Bronchial epithelial cell (primary cell): ENCODE measurements around the gene SHB. TPM values are rescaled to one million over a fixed set of nuclear protein-coding genes. Genes with fewer than 3 reads are reported as not detected.
A peak's percentile ranks its signal among the peaks of the same experiment; 100 is the strongest.

ENCODE experiments used
- DNase-seq: peaks from one replicate; pipeline ENCODE4 v3.0.0-alpha.2; 2010; ENCODE audit warnings: low read depth
- FAIRE-seq: peaks from 2 replicates; lab custom pipeline; 2011; peaks lifted over from hg19 to GRCh38; lab: Jason Lieb, UNC
- H3K27me3 ChIP-seq: 2 replicates; pipeline ENCODE4 v1.5.1; 2011; ENCODE audit warnings: low read length; ENCODE audit not compliant: control insufficient read depth, insufficient read depth
- H3K36me3 ChIP-seq: 2 replicates; pipeline ENCODE4 v1.5.1; 2011; ENCODE audit warnings: low read length; ENCODE audit not compliant: control insufficient read depth, insufficient read depth
- H3K4me3 ChIP-seq: 2 replicates; pipeline ENCODE4 v1.5.1; 2011; ENCODE audit warnings: mild to moderate bottlenecking, low read depth, low read length, control low read depth
- CTCF ChIP-seq: IDR thresholded peaks from 2 replicates; pipeline ENCODE4 v1.5.1; 2011; ENCODE audit warnings: mild to moderate bottlenecking, moderate library complexity, low read length, control low read depth, inconsistent platforms; ENCODE audit not compliant: insufficient read depth, severe bottlenecking
- total RNA-seq: library from RNA; depleted of rRNA; stranded (reverse); fragments of >200 nt; gene quantifications from 2 replicates; pipeline ENCODE4 v1.2.1, GENCODE V29; 2014

SHB gene
- total RNA-seq, 1 donor from 2014 or later = 14.5 TPM

- no peak for TF ChIP-seq CTCF
- no peak for DNase-seq
- Histone ChIP-seq H3K36me3 (peaks cover 5% of the 10 kb centered on the region), H3K4me3 (no peak overlapping the region), H3K27me3 (no peaks in the 10 kb centered on the region)
- FAIRE-seq = no peak
These were observed 117.2 kb downstream of the SHB start for GRCh38 chr9:37951671-37952449.

- H3K4me3 ChIP-seq = no peak overlapping the region
- H3K36me3 ChIP-seq = peaks cover 17% of the 10 kb centered on the region
- DNase-seq (no peak), FAIRE-seq (no peak)
- H3K27me3 ChIP-seq = no peaks in the 10 kb centered on the region
- no peak for TF ChIP-seq CTCF
These were observed 118.5 kb downstream of the SHB start for GRCh38 chr9:37950561-37950960.

- peaks cover 17% of the 10 kb centered on the region for H3K36me3 ChIP-seq
- no peaks in the 10 kb centered on the region for H3K27me3 ChIP-seq
- TF ChIP-seq CTCF = no peak
- no peak for FAIRE-seq
- peak; percentile 65 for DNase-seq
- no peak overlapping the region for H3K4me3 ChIP-seq
These were observed 119.5 kb downstream of the SHB start for GRCh38 chr9:37949576-37949975.

- no peak for DNase-seq
- TF ChIP-seq CTCF = no peak
- H3K27me3 ChIP-seq = no peaks in the 10 kb centered on the region
- no peak overlapping the region for H3K4me3 ChIP-seq
- FAIRE-seq = no peak
- H3K36me3 ChIP-seq = peaks cover 17% of the 10 kb centered on the region
These were observed 120.5 kb downstream of the SHB start for GRCh38 chr9:37948417-37948980.

GRCh38 chr9:37947977-37948376 is 121.0 kb downstream of the SHB start:
- Histone ChIP-seq H3K4me3 (no peak overlapping the region), H3K27me3 (no peaks in the 10 kb centered on the region), H3K36me3 (peaks cover 17% of the 10 kb centered on the region)
- DNase-seq = peak; percentile 68
- no peak for FAIRE-seq
- TF ChIP-seq CTCF = no peak
